Activated T-cell treated with anti-CD3 and anti-CD28 coated beads, Interleukin-2, amount 50 U/mL, for 24 hours (primary cell): ENCODE measurements around the gene FAM53A.

Source experiments
- DNase-seq: peaks from one replicate; pipeline ENCODE4 v3.0.0-alpha.2; 2020
- H3K27ac Mint-ChIP-seq: 2 replicates; pipeline ENCODE4 v1.8.0; 2020; ENCODE audit warnings: mild to moderate bottlenecking, mixed read lengths
- H3K27me3 Mint-ChIP-seq: 2 replicates; pipeline ENCODE4 v1.8.0; 2020; ENCODE audit warnings: mixed read lengths
- H3K36me3 Mint-ChIP-seq: 2 replicates; pipeline ENCODE4 v1.8.0; 2020; ENCODE audit warnings: low read depth, mixed read lengths
- H3K4me1 Mint-ChIP-seq: 2 replicates; pipeline ENCODE4 v1.8.0; 2020; ENCODE audit warnings: low read depth, mixed read lengths
- H3K4me3 Mint-ChIP-seq: 2 replicates; pipeline ENCODE4 v1.8.0; 2020; ENCODE audit warnings: mild to moderate bottlenecking, moderate library complexity, mixed read lengths
- H3K9me3 Mint-ChIP-seq: 2 replicates; pipeline ENCODE4 v1.8.0; 2020; ENCODE audit warnings: mixed read lengths

The FAM53A gene

DNA sequence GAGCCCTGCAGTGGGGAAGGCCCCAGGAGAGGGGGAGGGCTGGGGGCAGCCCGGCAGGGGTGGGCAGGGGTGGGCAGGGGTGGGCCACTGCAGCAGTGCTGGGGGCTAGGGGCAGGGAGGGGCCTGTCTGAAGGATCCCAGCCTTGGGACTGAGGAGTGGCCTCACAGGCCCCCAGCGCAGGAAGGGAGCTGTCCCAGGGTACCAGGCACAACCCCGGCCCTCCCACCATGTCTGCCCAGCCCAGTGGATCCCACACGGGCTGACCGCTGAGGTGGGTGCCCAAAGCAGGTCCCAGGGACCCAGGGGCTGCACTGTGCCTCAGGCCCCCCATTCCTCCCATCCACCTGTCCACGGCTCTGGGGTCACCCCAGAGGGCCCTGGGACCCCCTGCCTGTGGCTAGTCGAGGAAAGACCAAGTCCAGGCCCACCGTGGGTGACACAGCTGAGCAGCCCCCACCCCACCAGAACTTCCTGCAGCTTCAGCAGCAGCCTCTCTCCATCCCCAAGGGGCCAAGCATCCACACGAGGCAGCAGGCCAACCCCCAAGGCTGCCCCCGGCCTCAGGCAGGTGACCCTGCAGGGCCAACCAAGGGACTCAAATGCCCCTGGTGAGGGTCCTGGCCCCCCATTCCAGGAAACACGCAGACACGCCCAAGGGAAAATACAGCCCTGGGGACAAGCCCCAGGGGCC lies 46.4 kb downstream of the FAM53A start:
- no peak for DNase-seq
- no peaks in the 10 kb centered on the region for H3K27me3 Mint-ChIP-seq
- H3K36me3 Mint-ChIP-seq: no peaks in the 10 kb centered on the region
- no peak overlapping the region for H3K27ac Mint-ChIP-seq
- H3K9me3 Mint-ChIP-seq: peaks cover 2% of the 10 kb centered on the region
- no peaks in the 10 kb centered on the region for H3K4me1 Mint-ChIP-seq
- H3K4me3 Mint-ChIP-seq: no peak overlapping the region

- Mint-ChIP-seq H3K4me1 (no peaks in the 10 kb centered on the region), H3K27me3 (no peaks in the 10 kb centered on the region), H3K9me3 (peaks cover 2% of the 10 kb centered on the region), H3K27ac (no peak overlapping the region), H3K4me3 (no peak overlapping the region), H3K36me3 (no peaks in the 10 kb centered on the region)
- DNase-seq: no peak
Observed at GRCh38 chr4:1636490-1637211, 47.5 kb downstream of the FAM53A start.

GRCh38 chr4:1635464-1635863 lies 48.6 kb downstream of the FAM53A start:
- Mint-ChIP-seq H3K36me3 (no peaks in the 10 kb centered on the region), H3K27ac (no peak overlapping the region), H3K4me3 (no peak overlapping the region), H3K27me3 (no peaks in the 10 kb centered on the region), H3K4me1 (no peaks in the 10 kb centered on the region), H3K9me3 (peaks cover 2% of the 10 kb centered on the region)
- DNase-seq: no peak

DNA sequence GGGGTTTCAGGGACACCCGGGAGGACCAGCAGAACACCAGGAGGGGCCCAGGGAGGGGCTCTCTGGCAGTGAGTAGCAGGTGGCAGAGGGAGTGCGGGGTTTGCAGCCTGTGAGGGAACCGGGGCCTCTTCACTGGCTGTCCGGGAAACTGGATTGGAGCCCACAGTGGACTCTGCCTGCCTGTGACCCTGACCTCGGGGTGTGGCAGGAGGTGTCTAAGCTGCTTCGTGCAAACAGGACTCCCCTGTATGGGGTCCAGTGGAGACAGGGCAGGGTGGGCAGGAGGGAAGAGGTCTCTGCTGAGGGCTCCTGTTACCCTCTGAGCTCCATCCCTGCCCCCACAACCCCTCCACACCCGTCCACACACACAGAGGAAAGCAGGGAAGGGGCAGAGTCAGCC lies 50.1 kb downstream of the FAM53A start:
- H3K36me3 Mint-ChIP-seq: no peaks in the 10 kb centered on the region
- no peak for DNase-seq
- no peak overlapping the region for H3K27ac Mint-ChIP-seq
- H3K4me3 Mint-ChIP-seq: no peak overlapping the region
- H3K9me3 Mint-ChIP-seq: peaks cover 2% of the 10 kb centered on the region
- no peaks in the 10 kb centered on the region for H3K27me3 Mint-ChIP-seq
- H3K4me1 Mint-ChIP-seq: no peaks in the 10 kb centered on the region

GRCh38 chr4:1632109-1633104 lies 51.7 kb downstream of the FAM53A start:
- Mint-ChIP-seq H3K4me3 (no peak overlapping the region), H3K36me3 (no peaks in the 10 kb centered on the region), H3K27me3 (no peaks in the 10 kb centered on the region), H3K9me3 (peaks cover 2% of the 10 kb centered on the region), H3K27ac (no peak overlapping the region), H3K4me1 (no peaks in the 10 kb centered on the region)
- DNase-seq: no peak

GRCh38 chr4:1631136-1631535 lies 53.0 kb downstream of the FAM53A start:
- Mint-ChIP-seq H3K9me3 (peaks cover 2% of the 10 kb centered on the region), H3K27ac (no peak overlapping the region), H3K27me3 (no peaks in the 10 kb centered on the region), H3K4me3 (no peak overlapping the region), H3K36me3 (no peaks in the 10 kb centered on the region), H3K4me1 (no peaks in the 10 kb centered on the region)
- no peak for DNase-seq

DNA sequence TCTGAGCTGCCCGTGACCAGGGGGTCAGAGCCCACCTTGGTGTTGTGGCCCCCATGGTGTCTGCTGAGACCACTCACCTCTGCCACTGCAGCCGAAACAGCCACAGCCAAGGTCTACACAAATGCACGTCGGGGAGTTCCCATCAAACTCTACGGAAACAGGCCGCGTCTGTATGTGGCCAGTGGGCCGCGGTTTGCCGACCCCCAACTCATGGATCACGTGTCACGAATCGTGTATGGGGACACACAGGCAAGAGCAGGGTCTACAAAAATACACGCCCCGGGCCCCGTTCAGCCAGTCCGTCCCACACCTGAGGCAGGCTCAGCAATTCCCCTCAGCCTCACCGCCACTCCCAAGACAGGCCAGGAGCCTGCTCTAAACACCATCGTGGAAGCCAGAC lies 53.8 kb downstream of the FAM53A start:
- DNase-seq: no peak
- no peak overlapping the region for H3K4me3 Mint-ChIP-seq
- H3K4me1 Mint-ChIP-seq: no peaks in the 10 kb centered on the region
- H3K27me3 Mint-ChIP-seq: no peaks in the 10 kb centered on the region
- H3K36me3 Mint-ChIP-seq: no peaks in the 10 kb centered on the region
- no peak overlapping the region for H3K27ac Mint-ChIP-seq
- H3K9me3 Mint-ChIP-seq: peaks cover 2% of the 10 kb centered on the region

- Mint-ChIP-seq H3K36me3 (no peaks in the 10 kb centered on the region), H3K27me3 (no peaks in the 10 kb centered on the region), H3K27ac (no peak overlapping the region), H3K4me1 (no peaks in the 10 kb centered on the region), H3K9me3 (no peaks in the 10 kb centered on the region), H3K4me3 (no peak overlapping the region)
- DNase-seq: no peak
Observed at GRCh38 chr4:1629699-1630083, 54.4 kb downstream of the FAM53A start.

DNA sequence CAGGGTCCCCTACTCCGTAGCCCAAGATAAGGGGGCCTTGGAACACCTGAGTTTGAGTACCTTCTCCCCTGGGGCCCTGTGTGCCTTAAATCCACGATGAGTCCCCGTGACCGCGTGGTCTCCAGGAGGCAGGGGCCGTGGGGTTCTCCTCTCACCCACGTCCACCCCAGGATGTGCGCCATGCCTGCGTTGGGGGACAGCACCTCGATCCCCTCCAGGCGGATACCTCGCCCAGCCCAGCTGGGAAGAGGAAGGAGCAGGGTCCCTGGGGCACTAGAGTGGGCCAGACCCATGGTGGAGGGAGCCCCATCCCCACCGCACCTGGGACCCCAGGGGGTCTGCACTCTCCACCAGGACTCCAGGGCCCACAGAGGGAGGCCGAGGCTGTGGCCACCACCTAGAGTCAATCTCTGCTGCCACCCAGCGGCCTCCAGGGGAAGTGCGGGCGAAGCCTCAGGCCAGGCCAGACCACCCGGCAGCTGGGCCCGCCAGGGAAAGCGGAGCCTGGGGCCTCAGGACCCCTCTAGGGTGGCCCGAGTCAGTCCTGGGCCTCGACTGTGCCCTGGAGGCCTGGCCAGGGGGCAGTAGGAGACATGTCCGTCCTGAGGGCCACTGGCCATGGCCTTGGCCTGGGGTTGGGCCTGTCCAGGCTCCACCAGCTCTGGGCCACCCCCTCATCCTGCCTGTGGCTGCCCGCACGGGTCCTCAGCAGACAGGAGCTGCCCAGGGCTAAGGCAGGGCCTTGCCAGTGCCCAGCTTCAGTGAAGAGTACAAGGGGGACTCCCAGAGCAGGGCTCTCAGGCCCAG lies 55.0 kb downstream of the FAM53A start:
- Mint-ChIP-seq H3K27ac (no peak overlapping the region), H3K4me3 (no peak overlapping the region), H3K9me3 (no peaks in the 10 kb centered on the region), H3K4me1 (no peaks in the 10 kb centered on the region), H3K27me3 (no peaks in the 10 kb centered on the region), H3K36me3 (no peaks in the 10 kb centered on the region)
- peak; percentile 79 for DNase-seq

GRCh38 chr4:1627417-1628313 lies 56.4 kb downstream of the FAM53A start:
- no peak overlapping the region for H3K4me3 Mint-ChIP-seq

DNA sequence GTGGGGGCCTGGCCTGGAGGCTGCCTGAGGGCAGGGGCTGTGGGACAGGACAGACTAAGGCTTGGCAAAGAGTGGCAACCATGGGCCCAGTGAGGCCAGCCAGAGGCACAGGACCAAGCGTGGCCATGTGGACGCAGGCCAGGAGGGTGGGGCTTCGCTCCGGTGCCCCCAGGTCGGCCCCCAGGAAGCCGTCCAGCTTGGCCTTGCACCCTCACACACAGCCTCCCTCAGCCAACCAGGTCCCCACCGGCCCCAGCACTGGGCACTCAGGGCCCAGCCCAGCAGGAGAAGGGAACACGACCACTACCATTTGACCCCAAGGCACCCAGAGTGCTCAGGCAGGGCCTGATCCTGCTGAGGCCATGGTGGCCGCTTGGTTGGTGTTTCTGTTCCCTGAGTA lies 57.2 kb downstream of the FAM53A start:
- Mint-ChIP-seq H3K4me1 (no peaks in the 10 kb centered on the region), H3K9me3 (no peaks in the 10 kb centered on the region), H3K27me3 (no peaks in the 10 kb centered on the region), H3K4me3 (no peak overlapping the region), H3K36me3 (no peaks in the 10 kb centered on the region), H3K27ac (no peak overlapping the region)
- DNase-seq: no peak

More at GRCh38 chr4:1627417-1628313, 56.4 kb downstream of the FAM53A start:
- no peaks in the 10 kb centered on the region for H3K36me3 Mint-ChIP-seq
- no peak overlapping the region for H3K27ac Mint-ChIP-seq
- no peaks in the 10 kb centered on the region for H3K4me1 Mint-ChIP-seq
- no peaks in the 10 kb centered on the region for H3K9me3 Mint-ChIP-seq
- no peaks in the 10 kb centered on the region for H3K27me3 Mint-ChIP-seq
- no peak for DNase-seq

DNA sequence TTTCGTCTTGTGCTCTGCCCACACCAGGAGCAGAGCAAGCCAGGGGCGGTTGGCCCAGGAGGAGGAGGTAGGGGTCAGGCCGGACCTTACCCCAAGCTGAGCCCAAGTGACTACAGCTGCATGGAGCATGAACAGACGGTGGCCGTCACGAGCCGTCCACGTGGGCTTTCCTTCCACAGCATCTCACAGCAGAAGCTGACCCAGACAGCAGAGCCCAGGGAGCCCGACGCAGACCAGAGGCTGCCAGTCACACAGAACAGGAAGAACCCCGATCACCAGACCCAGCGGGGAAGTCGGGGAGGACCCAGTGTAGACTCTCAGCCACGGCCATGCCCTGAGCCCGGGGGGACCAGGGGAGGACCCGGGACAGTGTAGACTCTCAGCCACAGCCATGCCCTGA lies 58.0 kb downstream of the FAM53A start:
- no peaks in the 10 kb centered on the region for H3K36me3 Mint-ChIP-seq
- no peaks in the 10 kb centered on the region for H3K4me1 Mint-ChIP-seq
- no peaks in the 10 kb centered on the region for H3K9me3 Mint-ChIP-seq
- no peak overlapping the region for H3K4me3 Mint-ChIP-seq
- H3K27me3 Mint-ChIP-seq: no peaks in the 10 kb centered on the region
- no peak overlapping the region for H3K27ac Mint-ChIP-seq
- DNase-seq: no peak

DNA sequence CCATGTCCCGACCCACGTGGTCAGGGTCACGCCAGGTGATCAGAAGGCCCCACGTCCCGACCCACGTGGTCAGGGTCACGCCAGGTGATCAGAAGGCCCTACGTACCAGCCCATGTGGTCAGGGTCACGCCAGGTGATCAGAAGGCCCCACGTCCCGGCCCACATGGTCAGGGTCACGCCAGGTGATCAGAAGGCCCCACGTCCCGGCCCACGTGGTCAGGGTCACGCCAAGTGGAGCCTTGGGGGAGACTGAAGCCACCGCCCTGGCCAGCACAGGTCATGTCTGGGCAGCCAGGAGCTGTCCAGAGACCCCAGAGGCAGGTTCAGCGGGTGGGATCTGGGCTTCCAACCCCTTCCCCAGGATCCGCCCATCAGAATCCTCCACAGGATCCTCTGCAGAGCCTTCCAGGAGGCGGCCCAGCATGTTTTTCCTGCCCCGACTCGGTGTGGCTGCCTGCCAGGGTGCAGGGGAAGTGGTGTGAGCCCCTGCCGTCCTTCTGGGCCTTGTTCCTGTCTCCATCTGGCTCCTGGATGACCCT lies 58.4 kb downstream of the FAM53A start:
- H3K36me3 Mint-ChIP-seq: no peaks in the 10 kb centered on the region
- H3K9me3 Mint-ChIP-seq: no peaks in the 10 kb centered on the region

More for the DNA sequence above, 58.4 kb downstream of the FAM53A start:
- H3K4me1 Mint-ChIP-seq: no peaks in the 10 kb centered on the region
- no peak for DNase-seq
- no peaks in the 10 kb centered on the region for H3K27me3 Mint-ChIP-seq
- no peak overlapping the region for H3K27ac Mint-ChIP-seq
- H3K4me3 Mint-ChIP-seq: no peak overlapping the region
